Measurements from ENCODE around the gene SLC51A. TPM values are rescaled to one million over a fixed set of nuclear protein-coding genes. Genes with fewer than 3 reads are reported as not detected.
"Not testable (repeated sequence)": the region's sequence is repeated elsewhere in the genome, so short reads cannot be mapped to it uniquely, and the experiment has no call there.

The SLC51A gene
- total RNA-seq, 1 experiment from 2014 or later, result not detected

- CTCF ChIA-PET, result no interaction called here
- peak overlapping the region; percentile 29 for H3K4me3 ChIP-seq (ENCODE audit: low read depth, low read length)
These were observed 8.3 kb upstream of the SLC51A start for GRCh38 chr3:196207833-196208607.

DNA sequence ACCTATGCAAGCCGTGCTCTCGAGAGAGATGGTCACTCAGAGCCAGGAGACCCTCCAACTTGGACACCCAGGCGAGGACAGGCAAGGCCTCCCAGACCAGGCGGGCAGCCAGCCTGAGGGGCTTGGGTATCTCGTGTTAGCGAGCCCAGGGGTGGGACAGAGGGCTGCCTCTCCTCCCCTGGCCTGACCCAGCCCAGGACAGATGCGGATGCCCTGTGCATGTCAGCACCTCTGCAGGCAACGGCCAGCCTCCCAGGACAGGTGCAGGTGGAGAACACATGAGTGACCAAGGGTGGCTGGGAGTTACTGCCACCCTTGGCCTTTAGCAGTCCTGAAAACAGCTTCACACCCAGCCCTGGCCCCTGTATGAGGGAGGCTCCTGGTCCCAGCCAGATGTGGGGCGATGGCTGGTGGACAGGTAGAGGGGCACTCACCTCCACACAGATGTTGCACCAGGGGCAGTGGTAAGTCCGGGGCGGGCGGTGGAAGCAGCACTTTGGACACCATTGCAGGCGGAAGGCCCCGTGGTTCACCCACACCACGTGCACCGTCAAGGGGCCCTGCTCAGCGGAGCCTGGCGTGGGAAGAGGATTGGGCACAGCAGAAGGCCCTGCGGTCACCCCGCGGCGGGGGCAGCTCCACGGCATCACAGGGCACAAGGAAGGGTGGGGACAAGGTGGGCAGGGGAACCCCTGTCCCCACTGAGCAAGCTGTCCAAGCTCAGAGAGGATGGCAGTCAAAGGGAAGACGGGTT, 7.2 kb upstream of the SLC51A start:
- Histone ChIP-seq H3K4me3 (ENCODE audit: low read depth, low read length) (no peak overlapping the region), H3K9me3 (no peaks in the 10 kb centered on the region; the same call in 1 of the 2 replicates), H3K27me3 (replicated peaks; ENCODE audit: control insufficient read depth, insufficient read depth, low read length) (no peaks in the 10 kb centered on the region), H3K36me3 (ENCODE audit: control insufficient read depth, insufficient read depth, low read length) (no peaks in the 10 kb centered on the region), H3K4me1 (no peaks in the 10 kb centered on the region)
- TF ChIP-seq, protein P1, sequence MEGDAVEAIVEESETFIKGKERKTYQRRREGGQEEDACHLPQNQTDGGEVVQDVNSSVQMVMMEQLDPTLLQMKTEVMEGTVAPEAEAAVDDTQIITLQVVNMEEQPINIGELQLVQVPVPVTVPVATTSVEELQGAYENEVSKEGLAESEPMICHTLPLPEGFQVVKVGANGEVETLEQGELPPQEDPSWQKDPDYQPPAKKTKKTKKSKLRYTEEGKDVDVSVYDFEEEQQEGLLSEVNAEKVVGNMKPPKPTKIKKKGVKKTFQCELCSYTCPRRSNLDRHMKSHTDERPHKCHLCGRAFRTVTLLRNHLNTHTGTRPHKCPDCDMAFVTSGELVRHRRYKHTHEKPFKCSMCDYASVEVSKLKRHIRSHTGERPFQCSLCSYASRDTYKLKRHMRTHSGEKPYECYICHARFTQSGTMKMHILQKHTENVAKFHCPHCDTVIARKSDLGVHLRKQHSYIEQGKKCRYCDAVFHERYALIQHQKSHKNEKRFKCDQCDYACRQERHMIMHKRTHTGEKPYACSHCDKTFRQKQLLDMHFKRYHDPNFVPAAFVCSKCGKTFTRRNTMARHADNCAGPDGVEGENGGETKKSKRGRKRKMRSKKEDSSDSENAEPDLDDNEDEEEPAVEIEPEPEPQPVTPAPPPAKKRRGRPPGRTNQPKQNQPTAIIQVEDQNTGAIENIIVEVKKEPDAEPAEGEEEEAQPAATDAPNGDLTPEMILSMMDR (IDR thresholded peaks at IDR 0.05; ENCODE audit: insufficient read depth in 1 of 2, low read depth in 1 of 2, low read length in 1 of 2, severe bottlenecking in 1 of 2, unreplicated experiment in 1 of 2), result no peak
- H3K9me3 Mint-ChIP-seq (ENCODE audit: unreplicated experiment), result no peaks in the 10 kb centered on the region
- H3K27me3 Mint-ChIP-seq (ENCODE audit: insufficient read depth, unreplicated experiment), result no peaks in the 10 kb centered on the region
- BruUV-seq (replicated peaks), result no TSS peak
- DNase-seq, result no peak
- POLR2A ChIA-PET, result no interaction called here
- peaks cover 5% of the 10 kb centered on the region for H3K36me3 Mint-ChIP-seq (ENCODE audit: insufficient read depth, unreplicated experiment)
- intact Hi-C loops (cut with micrococcal nuclease; ENCODE audit: unreplicated experiment), result no loop called here
- H3K27ac Mint-ChIP-seq (ENCODE audit: unreplicated experiment), result no peak overlapping the region
- H3K4me1 Mint-ChIP-seq (ENCODE audit: low read depth, unreplicated experiment), result peaks cover 2% of the 10 kb centered on the region
- CTCF ChIA-PET, result interaction anchor here (1.3 kb wide), 1 partner anchor 136 kb away, joined by 4 read pairs; no protein-coding TSS in a partner anchor
- H3K4me3 Mint-ChIP-seq (ENCODE audit: unreplicated experiment), result no peak overlapping the region

More at GRCh38 chr3:196207833-196208607, 8.3 kb upstream of the SLC51A start:
- Mint-ChIP-seq H3K36me3 (ENCODE audit: insufficient read depth, unreplicated experiment) (peaks cover 5% of the 10 kb centered on the region), H3K4me1 (ENCODE audit: low read depth, unreplicated experiment) (no peaks in the 10 kb centered on the region), H3K9me3 (ENCODE audit: unreplicated experiment) (no peaks in the 10 kb centered on the region), H3K27ac (ENCODE audit: unreplicated experiment) (no peak overlapping the region), H3K27me3 (ENCODE audit: insufficient read depth, unreplicated experiment) (no peaks in the 10 kb centered on the region), H3K4me3 (ENCODE audit: unreplicated experiment) (peak overlapping the region; percentile 77)
- TF ChIP-seq, protein P1 (IDR thresholded peaks at IDR 0.05; ENCODE audit: insufficient read depth in 1 of 2, low read depth in 1 of 2, low read length in 1 of 2, severe bottlenecking in 1 of 2, unreplicated experiment in 1 of 2), result no peak
- POLR2A ChIA-PET, result no interaction called here
- intact Hi-C loops (cut with micrococcal nuclease; ENCODE audit: unreplicated experiment), result no loop called here
- Histone ChIP-seq H3K4me1 (no peaks in the 10 kb centered on the region), H3K36me3 (ENCODE audit: control insufficient read depth, insufficient read depth, low read length) (no peaks in the 10 kb centered on the region), H3K9me3 (no peaks in the 10 kb centered on the region; the same call in 1 of the 2 replicates), H3K27me3 (replicated peaks; ENCODE audit: control insufficient read depth, insufficient read depth, low read length) (no peaks in the 10 kb centered on the region)
- peak; percentile 38 to 78 for DNase-seq
- no TSS peak for BruUV-seq (replicated peaks)

GRCh38 chr3:196209944-196210672, 6.2 kb upstream of the SLC51A start:
- H3K36me3 Mint-ChIP-seq (ENCODE audit: insufficient read depth, unreplicated experiment); H3K27ac Mint-ChIP-seq (ENCODE audit: unreplicated experiment); intact Hi-C loops (cut with micrococcal nuclease; ENCODE audit: unreplicated experiment); H3K4me1 ChIP-seq; H3K27me3 ChIP-seq (replicated peaks; ENCODE audit: control insufficient read depth, insufficient read depth, low read length); H3K4me1 Mint-ChIP-seq (ENCODE audit: low read depth, unreplicated experiment); H3K4me3 Mint-ChIP-seq (ENCODE audit: unreplicated experiment); H3K9me3 ChIP-seq; BruUV-seq (replicated peaks); H3K36me3 ChIP-seq (ENCODE audit: control insufficient read depth, insufficient read depth, low read length); H3K27me3 Mint-ChIP-seq (ENCODE audit: insufficient read depth, unreplicated experiment); H3K4me3 ChIP-seq (ENCODE audit: low read depth, low read length); DNase-seq; POLR2A ChIA-PET; H3K9me3 Mint-ChIP-seq (ENCODE audit: unreplicated experiment): not testable (repeated sequence)
- CTCF ChIA-PET, result interaction anchor here (1.3 kb wide), 1 partner anchor 137 kb away, joined by 4 read pairs; no protein-coding TSS in a partner anchor
